Smooth muscle cell (in vitro differentiated cells): ENCODE measurements around the gene PEX11B. TPM values are rescaled to one million over a fixed set of nuclear protein-coding genes. Genes with fewer than 3 reads are reported as not detected.
"Not testable (repeated sequence)": the region's sequence is repeated elsewhere in the genome, so short reads cannot be mapped to it uniquely, and the experiment has no call there.

ENCODE experiments used
- DNase-seq: peaks from one replicate; lab custom pipeline; 2025; ENCODE audit not compliant: unreplicated experiment; lab: John Stamatoyannopoulos, UW
- H2AFZ ChIP-seq: fragments of 200-600 bp; sonication (generic); 2 replicates; pipeline ENCODE4 v1.6.0; 2016; ENCODE audit warnings: antibody characterized with exemption, low read depth, mild to moderate bottlenecking
- H3F3A ChIP-seq: fragments of 200-600 bp; sonication (generic); 2 replicates; pipeline ENCODE4 v1.6.0; 2017; ENCODE audit warnings: antibody characterized with exemption, low read depth
- H3K27ac ChIP-seq: fragments of 200-600 bp; sonication (generic); 2 replicates; pipeline ENCODE4 v1.5.1; 2016; ENCODE audit warnings: low read depth, mild to moderate bottlenecking
- H3K27me3 ChIP-seq: fragments of 200-600 bp; sonication (generic); 2 replicates; pipeline ENCODE4 v1.6.1; 2016; ENCODE audit warnings: low read depth, mild to moderate bottlenecking
- H3K36me3 ChIP-seq: fragments of 200-600 bp; sonication (generic); 2 replicates; pipeline ENCODE4 v1.5.1; 2016; ENCODE audit warnings: low read depth
- H3K4me1 ChIP-seq: fragments of 200-600 bp; sonication (generic); 2 replicates; pipeline ENCODE4 v1.5.1; 2016; ENCODE audit warnings: low read depth
- H3K4me2 ChIP-seq: fragments of 200-600 bp; sonication (generic); 2 replicates; pipeline ENCODE4 v1.6.0; 2016; ENCODE audit warnings: mild to moderate bottlenecking
- H3K4me3 ChIP-seq: fragments of 200-600 bp; sonication (generic); 2 replicates; pipeline ENCODE4 v1.5.1; 2016; ENCODE audit warnings: mild to moderate bottlenecking
- H3K79me2 ChIP-seq: fragments of 200-600 bp; sonication (generic); 2 replicates; pipeline ENCODE4 v1.6.0; 2016; ENCODE audit warnings: low read depth, mild to moderate bottlenecking
- H3K9ac ChIP-seq: fragments of 200-600 bp; sonication (generic); 2 replicates; pipeline ENCODE4 v1.6.0; 2016; ENCODE audit warnings: low read depth
- H3K9me3 ChIP-seq: fragments of 200-600 bp; sonication (generic); replicated peaks from 2 replicates; pipeline ENCODE4 v1.5.1; 2016; ENCODE audit warnings: low read depth
- H4K20me1 ChIP-seq: fragments of 200-600 bp; sonication (generic); 2 replicates; pipeline ENCODE4 v1.6.0; 2016; ENCODE audit warnings: low read depth
- WGBS: methylation state at CpG from one replicate; pipeline ENCODE4 v1.1.7; 2016; ENCODE audit warnings: low lambda C conversion rate; 5-methylcytosine and 5-hydroxymethylcytosine counted together
- polyA plus RNA-seq: library from polyadenylated mRNA; unstranded; fragments of >200 nt; fragmentation: Nextera tagmentation; extraction: Ambion mirVana; gene quantifications from 2 replicates; pipeline ENCODE4 v1.2.1, GENCODE V29; 2016
- total RNA-seq: library from RNA; depleted of rRNA; stranded (reverse); fragments of >200 nt; gene quantifications from 2 replicates; pipeline ENCODE4 v1.2.3, GENCODE V29; 2014
- TF ChIP-seq, protein P1 (sequence below): fragments of 200-600 bp; sonication (generic); IDR thresholded peaks from 2 replicates; pipeline ENCODE4 v1.5.1; 2017; ENCODE audit warnings: borderline replicate concordance, mild to moderate bottlenecking, antibody characterized with exemption; ENCODE audit not compliant: insufficient read depth, poor library complexity, severe bottlenecking

PEX11B gene
- total and polyA plus RNA-seq, 2 experiments from 2014 or later, result 22.8 to 28.5 TPM

GRCh38 chr1:145937436-145937835 is 18.9 kb upstream of the PEX11B start:
- Histone ChIP-seq H3K9me3 (no peaks in the 10 kb centered on the region), H3F3A (no peaks in the 10 kb centered on the region), H4K20me1 (no peaks in the 10 kb centered on the region), H2AFZ (no peak overlapping the region), H3K27me3 (no peaks in the 10 kb centered on the region), H3K4me1 (peaks cover 4% of the 10 kb centered on the region), H3K9ac (no peak overlapping the region), H3K27ac (no peak overlapping the region), H3K4me2 (no peak overlapping the region), H3K36me3 (no peaks in the 10 kb centered on the region), H3K79me2 (no peaks in the 10 kb centered on the region), H3K4me3 (no peak overlapping the region)
- 97% methylated on average over 1 of the region's 1 CpG for WGBS
- TF ChIP-seq, protein P1, sequence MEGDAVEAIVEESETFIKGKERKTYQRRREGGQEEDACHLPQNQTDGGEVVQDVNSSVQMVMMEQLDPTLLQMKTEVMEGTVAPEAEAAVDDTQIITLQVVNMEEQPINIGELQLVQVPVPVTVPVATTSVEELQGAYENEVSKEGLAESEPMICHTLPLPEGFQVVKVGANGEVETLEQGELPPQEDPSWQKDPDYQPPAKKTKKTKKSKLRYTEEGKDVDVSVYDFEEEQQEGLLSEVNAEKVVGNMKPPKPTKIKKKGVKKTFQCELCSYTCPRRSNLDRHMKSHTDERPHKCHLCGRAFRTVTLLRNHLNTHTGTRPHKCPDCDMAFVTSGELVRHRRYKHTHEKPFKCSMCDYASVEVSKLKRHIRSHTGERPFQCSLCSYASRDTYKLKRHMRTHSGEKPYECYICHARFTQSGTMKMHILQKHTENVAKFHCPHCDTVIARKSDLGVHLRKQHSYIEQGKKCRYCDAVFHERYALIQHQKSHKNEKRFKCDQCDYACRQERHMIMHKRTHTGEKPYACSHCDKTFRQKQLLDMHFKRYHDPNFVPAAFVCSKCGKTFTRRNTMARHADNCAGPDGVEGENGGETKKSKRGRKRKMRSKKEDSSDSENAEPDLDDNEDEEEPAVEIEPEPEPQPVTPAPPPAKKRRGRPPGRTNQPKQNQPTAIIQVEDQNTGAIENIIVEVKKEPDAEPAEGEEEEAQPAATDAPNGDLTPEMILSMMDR, result no peak
- DNase-seq, result no peak

GRCh38 chr1:145936247-145936646 is 17.7 kb upstream of the PEX11B start:
- H3K36me3 ChIP-seq, result no peaks in the 10 kb centered on the region
- H3K4me1 ChIP-seq, result peaks cover 8% of the 10 kb centered on the region
- WGBS, result 89% methylated on average over 8 of the region's 8 CpGs
- no peak overlapping the region for H2AFZ ChIP-seq
- H3K4me2 ChIP-seq, result no peak overlapping the region
- TF ChIP-seq, protein P1, result no peak
- H3K9ac ChIP-seq, result no peak overlapping the region
- no peaks in the 10 kb centered on the region for H3F3A ChIP-seq
- DNase-seq, result no peak
- no peak overlapping the region for H3K27ac ChIP-seq
- H3K9me3 ChIP-seq, result no peaks in the 10 kb centered on the region
- H3K79me2 ChIP-seq, result no peaks in the 10 kb centered on the region
- H4K20me1 ChIP-seq, result no peaks in the 10 kb centered on the region
- no peaks in the 10 kb centered on the region for H3K27me3 ChIP-seq
- no peak overlapping the region for H3K4me3 ChIP-seq

DNA sequence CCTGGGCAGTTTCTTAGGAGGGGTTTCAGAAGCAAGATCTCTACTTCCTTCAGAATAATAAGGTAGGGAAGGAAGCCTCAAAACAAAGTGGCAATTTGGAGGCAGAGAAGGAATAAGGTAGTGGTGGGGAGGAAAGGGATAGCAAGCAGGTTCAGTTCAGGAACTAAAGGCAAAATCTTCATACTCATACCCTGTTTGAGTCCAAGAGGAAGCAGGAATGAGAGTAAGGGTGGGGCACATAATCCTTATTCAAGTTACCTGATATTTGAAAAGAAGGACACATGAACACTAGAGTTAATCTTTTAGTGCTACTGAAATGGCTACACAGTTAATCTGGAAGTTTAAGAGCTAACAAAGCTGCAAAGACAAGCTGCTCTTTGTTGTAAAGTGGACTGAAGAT is 17.2 kb upstream of the PEX11B start:
- Histone ChIP-seq H3K4me1 (peaks cover 8% of the 10 kb centered on the region), H3K36me3 (no peaks in the 10 kb centered on the region), H3K27ac (no peak overlapping the region), H2AFZ (no peak overlapping the region), H4K20me1 (no peaks in the 10 kb centered on the region), H3K9me3 (no peaks in the 10 kb centered on the region), H3K9ac (no peak overlapping the region), H3K4me3 (no peak overlapping the region), H3K27me3 (no peaks in the 10 kb centered on the region), H3F3A (no peaks in the 10 kb centered on the region), H3K4me2 (no peak overlapping the region), H3K79me2 (no peaks in the 10 kb centered on the region)
- DNase-seq, result no peak
- TF ChIP-seq, protein P1, result no peak

GRCh38 chr1:145932522-145933009 is 14.0 kb upstream of the PEX11B start:
- H3K4me3 ChIP-seq, H3K9ac ChIP-seq, H4K20me1 ChIP-seq, H3K27me3 ChIP-seq, H3K79me2 ChIP-seq, H3K9me3 ChIP-seq, H3K4me2 ChIP-seq, H3K36me3 ChIP-seq, H3K27ac ChIP-seq, H2AFZ ChIP-seq, DNase-seq: not testable (repeated sequence)
- Histone ChIP-seq H3K4me1 (peaks cover 16% of the 10 kb centered on the region), H3F3A (peaks cover 11% of the 10 kb centered on the region)
- WGBS, result 26% methylated on average over 9 of the region's 9 CpGs
